Neural progenitor cell (in vitro differentiated cells): ENCODE results near the gene ARHGEF9. TPM values are rescaled to one million over a fixed set of nuclear protein-coding genes. Genes with fewer than 3 reads are reported as not detected.

ENCODE experiments used
- DNase-seq: peaks from one replicate; pipeline ENCODE4 v3.0.0-alpha.2; 2016; ENCODE audit warnings: low spot score
- H2AFZ ChIP-seq: fragments of 200-600 bp; sonication (generic); replicated peaks from 2 replicates; pipeline ENCODE4 v1.6.1; 2016; ENCODE audit warnings: antibody characterized with exemption
- H3F3A ChIP-seq: fragments of 200-600 bp; sonication (generic); 2 replicates; pipeline ENCODE4 v1.6.1; 2016; ENCODE audit warnings: antibody characterized with exemption, low read depth
- H3K27ac ChIP-seq: fragments of 200-600 bp; sonication (generic); 2 replicates; pipeline ENCODE4 v1.5.1; 2016; ENCODE audit warnings: mild to moderate bottlenecking
- H3K27me3 ChIP-seq: fragments of 200-600 bp; sonication (generic); 2 replicates; pipeline ENCODE4 v1.6.1; 2016; ENCODE audit warnings: mild to moderate bottlenecking, moderate library complexity
- H3K36me3 ChIP-seq: fragments of 200-600 bp; sonication (generic); 2 replicates; pipeline ENCODE4 v1.5.1; 2016
- H3K4me1 ChIP-seq: fragments of 200-600 bp; sonication (generic); 2 replicates; pipeline ENCODE4 v1.6.1; 2016; ENCODE audit warnings: mixed run types
- H3K4me2 ChIP-seq: fragments of 200-600 bp; sonication (generic); 2 replicates; pipeline ENCODE4 v1.6.1; 2016
- H3K4me3 ChIP-seq: fragments of 200-600 bp; sonication (generic); 2 replicates; pipeline ENCODE4 v1.5.1; 2016
- H3K79me2 ChIP-seq: fragments of 200-600 bp; sonication (generic); 2 replicates; pipeline ENCODE4 v1.6.1; 2016; ENCODE audit warnings: low read depth
- H3K9ac ChIP-seq: fragments of 200-600 bp; sonication (generic); 2 replicates; pipeline ENCODE4 v1.6.1; 2016
- H3K9me3 ChIP-seq: fragments of 200-600 bp; sonication (generic); 2 replicates; pipeline ENCODE4 v1.5.1; 2016; ENCODE audit warnings: low read depth
- H4K20me1 ChIP-seq: fragments of 200-600 bp; sonication (generic); 2 replicates; pipeline ENCODE4 v1.6.1; 2016; ENCODE audit warnings: low read depth
- H3K27ac Mint-ChIP-seq: 3 replicates; pipeline ENCODE4 v1.8.0; 2021; ENCODE audit warnings: mixed read lengths
- H3K27me3 Mint-ChIP-seq: 2 replicates; pipeline ENCODE4 v1.8.0; 2022; ENCODE audit warnings: low read depth, mild to moderate bottlenecking, inconsistent platforms, moderate library complexity, mixed read lengths; ENCODE audit not compliant: insufficient read depth
- H3K36me3 Mint-ChIP-seq: 3 replicates; pipeline ENCODE4 v1.8.0; 2021; ENCODE audit warnings: mixed read lengths
- H3K4me1 Mint-ChIP-seq: 3 replicates; pipeline ENCODE4 v1.8.0; 2021; ENCODE audit warnings: mixed read lengths
- H3K4me3 Mint-ChIP-seq: 3 replicates; pipeline ENCODE4 v1.8.0; 2021; ENCODE audit warnings: mild to moderate bottlenecking, moderate library complexity, mixed read lengths
- H3K9me3 Mint-ChIP-seq: 3 replicates; pipeline ENCODE4 v1.8.0; 2020; ENCODE audit warnings: mixed read lengths
- EZH2 ChIP-seq: fragments of 200-600 bp; sonication (generic); IDR thresholded peaks from 2 replicates; pipeline ENCODE4 v1.6.1; 2017; ENCODE audit warnings: antibody characterized with exemption, mild to moderate bottlenecking, moderate library complexity
- EZH2phosphoT487 ChIP-seq: fragments of 200-600 bp; sonication (generic); IDR thresholded peaks from 2 replicates; pipeline ENCODE4 v1.6.1; 2017; ENCODE audit warnings: antibody characterized with exemption
- total RNA-seq: library from RNA; depleted of rRNA; stranded (reverse); fragments of >200 nt; gene quantifications from 2 replicates; pipeline ENCODE4 v1.2.3, GENCODE V29; 2015; ENCODE audit warnings: low replicate concordance
- TF ChIP-seq, protein P1 (sequence below): fragments of 200-600 bp; sonication (generic); IDR thresholded peaks from 2 replicates; pipeline ENCODE4 v1.5.1; 2017; ENCODE audit warnings: antibody characterized with exemption, mild to moderate bottlenecking

Gene ARHGEF9
- total RNA-seq, 1 donor from 2014 or later: 49.7 TPM

GRCh38 chrX:63754136-63754859 lies 30.7 kb downstream of the ARHGEF9 start:
- Mint-ChIP-seq H3K27ac (peak overlapping the region; percentile 84), H3K27me3 (no peaks in the 10 kb centered on the region), H3K36me3 (no peaks in the 10 kb centered on the region), H3K4me1 (peaks cover 36% of the 10 kb centered on the region), H3K4me3 (peak overlapping the region; percentile 92), H3K9me3 (peaks cover 3% of the 10 kb centered on the region)
- Histone ChIP-seq H4K20me1 (peaks cover 5% of the 10 kb centered on the region), H3K4me3 (peak overlapping the region; percentile 77), H3F3A (peaks cover 17% of the 10 kb centered on the region), H3K27me3 (no peaks in the 10 kb centered on the region), H3K9me3 (no peaks in the 10 kb centered on the region), H3K36me3 (no peaks in the 10 kb centered on the region), H2AFZ (no peak overlapping the region), H3K9ac (peak overlapping the region; percentile 52), H3K4me1 (peaks cover 19% of the 10 kb centered on the region), H3K79me2 (peaks cover 60% of the 10 kb centered on the region), H3K27ac (peak overlapping the region; percentile 94), H3K4me2 (peak overlapping the region; percentile 89)
- DNase-seq: no peak
- TF ChIP-seq, protein P1, sequence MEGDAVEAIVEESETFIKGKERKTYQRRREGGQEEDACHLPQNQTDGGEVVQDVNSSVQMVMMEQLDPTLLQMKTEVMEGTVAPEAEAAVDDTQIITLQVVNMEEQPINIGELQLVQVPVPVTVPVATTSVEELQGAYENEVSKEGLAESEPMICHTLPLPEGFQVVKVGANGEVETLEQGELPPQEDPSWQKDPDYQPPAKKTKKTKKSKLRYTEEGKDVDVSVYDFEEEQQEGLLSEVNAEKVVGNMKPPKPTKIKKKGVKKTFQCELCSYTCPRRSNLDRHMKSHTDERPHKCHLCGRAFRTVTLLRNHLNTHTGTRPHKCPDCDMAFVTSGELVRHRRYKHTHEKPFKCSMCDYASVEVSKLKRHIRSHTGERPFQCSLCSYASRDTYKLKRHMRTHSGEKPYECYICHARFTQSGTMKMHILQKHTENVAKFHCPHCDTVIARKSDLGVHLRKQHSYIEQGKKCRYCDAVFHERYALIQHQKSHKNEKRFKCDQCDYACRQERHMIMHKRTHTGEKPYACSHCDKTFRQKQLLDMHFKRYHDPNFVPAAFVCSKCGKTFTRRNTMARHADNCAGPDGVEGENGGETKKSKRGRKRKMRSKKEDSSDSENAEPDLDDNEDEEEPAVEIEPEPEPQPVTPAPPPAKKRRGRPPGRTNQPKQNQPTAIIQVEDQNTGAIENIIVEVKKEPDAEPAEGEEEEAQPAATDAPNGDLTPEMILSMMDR: no peak

DNA sequence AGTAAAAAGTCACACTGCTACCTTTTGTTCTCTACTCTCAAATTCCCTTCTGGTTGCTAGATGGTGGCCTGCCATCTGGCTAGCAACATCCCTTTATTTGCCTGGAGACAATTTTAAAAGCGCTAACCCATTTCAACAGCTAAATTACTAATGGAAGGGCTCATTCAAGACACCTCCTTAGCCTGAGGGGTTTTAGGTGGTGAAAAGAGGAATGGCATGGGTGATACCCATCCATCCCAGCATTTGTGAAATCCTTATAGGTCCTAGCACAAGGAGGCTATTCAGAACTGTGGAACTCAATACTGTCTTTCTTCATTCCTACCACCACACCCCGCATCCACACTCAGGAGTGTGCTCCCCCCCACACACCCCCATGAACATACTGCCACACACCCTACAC lies 33.5 kb downstream of the ARHGEF9 start:
- peak overlapping the region; percentile 92 for H3K4me3 Mint-ChIP-seq
- no peaks in the 10 kb centered on the region for H3K9me3 ChIP-seq
- H3K27ac Mint-ChIP-seq: peak overlapping the region; percentile 97
- peak overlapping the region; percentile 89 for H3K4me2 ChIP-seq
- peaks cover 85% of the 10 kb centered on the region for H3K79me2 ChIP-seq
- H3K4me3 ChIP-seq: peak overlapping the region; percentile 77
- peaks cover 17% of the 10 kb centered on the region for H3F3A ChIP-seq
- no peaks in the 10 kb centered on the region for H3K27me3 Mint-ChIP-seq
- H3K27me3 ChIP-seq: no peaks in the 10 kb centered on the region
- no peak overlapping the region for H2AFZ ChIP-seq
- H3K36me3 Mint-ChIP-seq: no peaks in the 10 kb centered on the region
- peaks cover 46% of the 10 kb centered on the region for H3K4me1 Mint-ChIP-seq
- DNase-seq: no peak
- no peak overlapping the region for H3K9ac ChIP-seq
- H3K9me3 Mint-ChIP-seq: peaks cover 3% of the 10 kb centered on the region
- TF ChIP-seq EZH2: no peak
- no peak for TF ChIP-seq EZH2phosphoT487
- TF ChIP-seq, protein P1: no peak
- peaks cover 16% of the 10 kb centered on the region for H4K20me1 ChIP-seq
- H3K36me3 ChIP-seq: no peaks in the 10 kb centered on the region
- peak overlapping the region; percentile 93 for H3K27ac ChIP-seq
- peaks cover 40% of the 10 kb centered on the region for H3K4me1 ChIP-seq

GRCh38 chrX:63750811-63751210 lies 34.2 kb downstream of the ARHGEF9 start:
- Histone ChIP-seq H3K36me3 (no peaks in the 10 kb centered on the region), H3K4me2 (peak overlapping the region; percentile 89), H3K27me3 (no peaks in the 10 kb centered on the region), H2AFZ (no peak overlapping the region), H3K79me2 (peaks cover 89% of the 10 kb centered on the region), H3K4me1 (peaks cover 40% of the 10 kb centered on the region), H3K27ac (peak overlapping the region; percentile 93), H3K9me3 (no peaks in the 10 kb centered on the region), H3K4me3 (peak overlapping the region; percentile 77), H4K20me1 (peaks cover 16% of the 10 kb centered on the region), H3F3A (peaks cover 17% of the 10 kb centered on the region), H3K9ac (no peak overlapping the region)
- H3K9me3 Mint-ChIP-seq: peaks cover 3% of the 10 kb centered on the region
- DNase-seq: peak; percentile 81
- TF ChIP-seq EZH2phosphoT487 (no peak), EZH2 (no peak)
- TF ChIP-seq, protein P1: no peak
- H3K27me3 Mint-ChIP-seq: no peaks in the 10 kb centered on the region
- H3K4me3 Mint-ChIP-seq: peak overlapping the region; percentile 92
- peaks cover 50% of the 10 kb centered on the region for H3K4me1 Mint-ChIP-seq
- peak overlapping the region; percentile 97 for H3K27ac Mint-ChIP-seq
- no peaks in the 10 kb centered on the region for H3K36me3 Mint-ChIP-seq
